ENCODE results near the gene GRAP2. TPM values are rescaled to one million over a fixed set of nuclear protein-coding genes. Genes with fewer than 3 reads are reported as not detected.

The GRAP2 gene
- total RNA-seq, 1 donor from 2014 or later, result 10.1 TPM

DNA sequence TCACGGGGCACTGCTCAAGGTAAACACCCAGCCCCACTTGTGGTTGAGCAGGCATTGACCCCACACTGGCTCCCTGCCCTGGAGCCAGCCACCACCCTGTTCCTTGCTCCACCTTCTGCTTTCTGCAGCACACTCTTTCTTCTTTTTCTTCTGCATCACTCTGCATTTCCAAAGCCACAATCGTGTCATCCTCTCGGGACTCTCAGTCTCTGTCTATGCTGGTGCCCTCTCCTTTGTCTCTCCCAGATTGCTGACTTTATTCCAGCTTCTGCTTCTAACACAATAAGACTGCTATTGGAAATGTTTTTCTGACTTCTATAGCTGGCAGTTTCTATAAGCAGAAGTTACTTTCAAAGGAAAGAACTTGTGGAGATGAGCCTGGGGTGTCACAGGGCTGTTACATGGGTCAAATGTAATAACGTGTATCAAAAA lies 14.4 kb downstream of the GRAP2 start:
- H3K4me1 ChIP-seq, result peaks cover 13% of the 10 kb centered on the region
- H3K27me3 ChIP-seq, result peaks cover 43% of the 10 kb centered on the region
- ATAC-seq (no peak), DNase-seq (no peak)
- intact Hi-C loops (cut with DNase I), result no loop called here
- H3K9me3 ChIP-seq, result no peaks in the 10 kb centered on the region
- TF ChIP-seq, protein P1, sequence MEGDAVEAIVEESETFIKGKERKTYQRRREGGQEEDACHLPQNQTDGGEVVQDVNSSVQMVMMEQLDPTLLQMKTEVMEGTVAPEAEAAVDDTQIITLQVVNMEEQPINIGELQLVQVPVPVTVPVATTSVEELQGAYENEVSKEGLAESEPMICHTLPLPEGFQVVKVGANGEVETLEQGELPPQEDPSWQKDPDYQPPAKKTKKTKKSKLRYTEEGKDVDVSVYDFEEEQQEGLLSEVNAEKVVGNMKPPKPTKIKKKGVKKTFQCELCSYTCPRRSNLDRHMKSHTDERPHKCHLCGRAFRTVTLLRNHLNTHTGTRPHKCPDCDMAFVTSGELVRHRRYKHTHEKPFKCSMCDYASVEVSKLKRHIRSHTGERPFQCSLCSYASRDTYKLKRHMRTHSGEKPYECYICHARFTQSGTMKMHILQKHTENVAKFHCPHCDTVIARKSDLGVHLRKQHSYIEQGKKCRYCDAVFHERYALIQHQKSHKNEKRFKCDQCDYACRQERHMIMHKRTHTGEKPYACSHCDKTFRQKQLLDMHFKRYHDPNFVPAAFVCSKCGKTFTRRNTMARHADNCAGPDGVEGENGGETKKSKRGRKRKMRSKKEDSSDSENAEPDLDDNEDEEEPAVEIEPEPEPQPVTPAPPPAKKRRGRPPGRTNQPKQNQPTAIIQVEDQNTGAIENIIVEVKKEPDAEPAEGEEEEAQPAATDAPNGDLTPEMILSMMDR (IDR thresholded peaks at IDR 0.05), result no peak
- no peaks in the 10 kb centered on the region for H3K36me3 ChIP-seq
- no peak overlapping the region for H3K27ac ChIP-seq
- H3K4me3 ChIP-seq, result no peak overlapping the region

DNA sequence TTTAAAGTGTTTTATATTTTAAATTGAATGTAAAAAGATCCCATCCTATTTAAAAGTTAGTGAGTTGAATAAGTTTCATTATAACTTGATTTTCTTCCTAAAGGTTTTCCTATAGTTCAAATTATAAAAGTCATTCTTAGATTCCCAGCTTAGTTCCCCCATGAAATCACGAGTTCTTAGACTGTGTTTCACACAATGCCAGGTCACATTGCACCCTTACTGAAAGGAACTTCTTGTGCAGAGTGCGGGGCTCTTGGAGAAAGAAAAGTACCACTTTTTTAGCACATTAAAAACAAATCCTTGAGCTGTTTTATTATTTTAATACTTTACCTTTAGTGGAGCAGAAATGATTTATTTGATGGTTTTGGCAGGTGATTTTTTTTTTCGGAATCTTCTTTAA lies 15.6 kb downstream of the GRAP2 start:
- no peak for DNase-seq
- ATAC-seq, result no peak
- H3K9me3 ChIP-seq, result no peaks in the 10 kb centered on the region
- no peak overlapping the region for H3K27ac ChIP-seq
- H3K4me3 ChIP-seq, result no peak overlapping the region
- intact Hi-C loops (cut with DNase I), result no loop called here
- peaks cover 18% of the 10 kb centered on the region for H3K4me1 ChIP-seq
- no peaks in the 10 kb centered on the region for H3K36me3 ChIP-seq
- peaks cover 36% of the 10 kb centered on the region for H3K27me3 ChIP-seq
- TF ChIP-seq, protein P1 (IDR thresholded peaks at IDR 0.05), result no peak

DNA sequence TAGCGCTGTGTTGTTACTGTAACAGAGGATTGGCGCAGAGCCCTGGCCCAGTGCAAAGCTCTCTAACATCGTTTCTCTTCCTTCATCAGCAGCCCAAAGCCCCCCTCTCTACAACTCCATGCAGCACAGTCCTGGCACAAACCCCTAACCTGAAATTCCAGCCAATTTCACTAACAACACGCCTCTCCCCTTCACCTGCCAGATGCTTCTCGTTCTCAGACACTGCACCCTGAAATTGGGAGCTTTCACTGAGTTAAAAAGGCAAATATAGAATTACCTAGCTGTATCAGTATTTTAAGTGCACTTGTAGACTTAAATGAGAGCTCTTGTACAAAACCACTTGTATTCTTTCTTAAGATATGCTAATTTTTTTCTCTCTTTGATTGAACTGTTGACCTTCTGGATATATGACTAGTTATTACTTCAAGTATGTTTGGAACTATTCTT lies 16.3 kb downstream of the GRAP2 start:
- Histone ChIP-seq H3K27me3 (peaks cover 36% of the 10 kb centered on the region), H3K27ac (peak overlapping the region; percentile 36), H3K36me3 (no peaks in the 10 kb centered on the region), H3K4me3 (no peak overlapping the region), H3K4me1 (peaks cover 18% of the 10 kb centered on the region), H3K9me3 (no peaks in the 10 kb centered on the region)
- DNase-seq, result no peak
- intact Hi-C loops (cut with DNase I), result no loop called here
- peak; percentile 59 for ATAC-seq
- TF ChIP-seq, protein P1 (IDR thresholded peaks at IDR 0.05), result no peak

DNA sequence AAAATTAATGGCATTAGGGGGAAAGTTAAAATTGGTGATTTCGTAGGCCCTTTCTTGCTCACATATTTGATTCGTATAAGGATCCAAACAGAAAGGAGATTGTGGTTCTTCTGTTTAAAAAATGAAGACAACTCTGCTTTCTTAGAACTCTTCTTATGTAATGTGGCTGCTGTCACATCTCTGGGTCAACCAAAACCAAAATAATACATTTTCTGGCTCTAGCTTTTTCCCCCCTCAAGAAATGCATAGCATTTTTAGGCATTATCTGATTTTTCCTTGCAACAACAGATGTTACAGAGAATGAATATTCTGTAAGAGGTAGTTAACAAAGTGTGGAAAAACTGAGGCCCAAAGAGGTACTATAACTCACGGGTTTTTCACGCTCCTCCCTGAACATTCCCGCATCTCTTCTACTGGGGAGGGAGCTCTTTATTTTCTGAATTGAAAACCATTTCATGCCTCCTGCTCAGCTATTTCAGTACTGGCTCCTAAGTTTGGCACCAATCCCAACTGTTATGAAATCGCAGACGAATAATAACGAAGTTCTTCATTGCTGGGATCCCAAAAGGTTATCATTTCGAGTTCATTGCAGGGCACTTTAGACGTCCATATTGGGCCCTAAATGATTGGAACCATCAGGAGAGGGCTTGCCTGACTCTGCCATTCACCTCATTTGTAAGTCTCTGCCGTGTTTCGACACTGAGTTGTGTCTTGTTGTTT lies 17.1 kb downstream of the GRAP2 start:
- ATAC-seq, result no peak
- Histone ChIP-seq H3K9me3 (no peaks in the 10 kb centered on the region), H3K27me3 (peaks cover 40% of the 10 kb centered on the region), H3K27ac (no peak overlapping the region), H3K4me1 (peaks cover 18% of the 10 kb centered on the region), H3K4me3 (no peak overlapping the region), H3K36me3 (no peaks in the 10 kb centered on the region)
- TF ChIP-seq, protein P1 (IDR thresholded peaks at IDR 0.05), result no peak
- no peak for DNase-seq
- intact Hi-C loops (cut with DNase I), result no loop called here

DNA sequence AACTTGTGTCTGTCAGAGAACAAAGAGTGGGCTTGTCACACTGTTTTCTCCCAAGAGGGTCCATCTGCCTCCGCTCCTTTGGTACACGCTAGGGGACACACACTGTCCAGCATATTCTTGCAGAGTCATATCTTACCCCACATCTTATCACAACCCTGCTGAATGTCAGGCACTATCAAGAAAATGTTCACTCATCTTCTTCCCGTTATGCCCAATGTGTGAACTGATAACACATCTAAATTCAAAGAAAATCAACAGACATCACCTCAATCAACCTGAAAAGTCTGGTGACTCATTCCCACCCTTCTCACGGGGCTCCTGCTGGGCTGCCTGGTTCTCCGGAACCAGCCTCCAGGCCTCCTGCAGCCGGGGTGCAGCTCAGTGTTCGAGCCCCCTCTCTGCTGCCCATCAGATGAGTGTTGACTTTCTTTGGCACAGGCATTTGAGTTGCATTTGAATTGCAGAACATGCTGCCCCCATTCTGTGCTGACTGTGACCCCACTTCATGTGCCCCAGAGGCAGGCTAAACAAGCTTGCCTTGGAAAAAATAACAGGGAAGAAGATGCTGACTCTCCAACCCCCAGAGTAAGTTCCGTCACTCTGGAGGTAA lies 19.4 kb downstream of the GRAP2 start:
- DNase-seq (no peak), ATAC-seq (no peak)
- TF ChIP-seq, protein P1 (IDR thresholded peaks at IDR 0.05), result no peak
- H3K4me1 ChIP-seq, result peaks cover 19% of the 10 kb centered on the region
- no peaks in the 10 kb centered on the region for H3K36me3 ChIP-seq
- intact Hi-C loops (cut with DNase I), result no loop called here
- peaks cover 37% of the 10 kb centered on the region for H3K27me3 ChIP-seq
- no peak overlapping the region for H3K4me3 ChIP-seq
- H3K27ac ChIP-seq, result no peak overlapping the region
- H3K9me3 ChIP-seq, result no peaks in the 10 kb centered on the region

Data from upper lobe of right lung (tissue), 1 donor.